ENCODE results near the gene RAD51.

Gene RAD51

DNA sequence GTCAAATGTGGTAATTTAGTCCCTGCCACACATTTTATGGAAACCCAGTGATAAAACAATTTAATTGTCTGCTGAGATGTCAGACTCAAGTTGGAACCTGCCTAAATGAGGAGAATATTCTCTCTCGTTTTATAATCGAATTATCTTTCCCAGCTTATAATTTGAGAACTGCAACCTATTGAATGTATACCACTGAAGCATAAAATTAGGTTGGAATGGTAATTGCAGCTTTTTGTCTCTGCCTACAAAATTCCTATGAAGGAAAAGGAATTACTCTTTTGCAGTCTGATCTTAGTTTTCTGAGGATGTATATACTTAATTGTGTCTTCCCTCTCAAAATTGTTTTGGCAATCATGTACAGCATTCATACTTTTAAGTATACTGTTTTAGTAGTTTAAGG, 28.9 kb downstream of the RAD51 start:
- no peak overlapping the region for H3K27ac ChIP-seq
- TF ChIP-seq, protein P1, sequence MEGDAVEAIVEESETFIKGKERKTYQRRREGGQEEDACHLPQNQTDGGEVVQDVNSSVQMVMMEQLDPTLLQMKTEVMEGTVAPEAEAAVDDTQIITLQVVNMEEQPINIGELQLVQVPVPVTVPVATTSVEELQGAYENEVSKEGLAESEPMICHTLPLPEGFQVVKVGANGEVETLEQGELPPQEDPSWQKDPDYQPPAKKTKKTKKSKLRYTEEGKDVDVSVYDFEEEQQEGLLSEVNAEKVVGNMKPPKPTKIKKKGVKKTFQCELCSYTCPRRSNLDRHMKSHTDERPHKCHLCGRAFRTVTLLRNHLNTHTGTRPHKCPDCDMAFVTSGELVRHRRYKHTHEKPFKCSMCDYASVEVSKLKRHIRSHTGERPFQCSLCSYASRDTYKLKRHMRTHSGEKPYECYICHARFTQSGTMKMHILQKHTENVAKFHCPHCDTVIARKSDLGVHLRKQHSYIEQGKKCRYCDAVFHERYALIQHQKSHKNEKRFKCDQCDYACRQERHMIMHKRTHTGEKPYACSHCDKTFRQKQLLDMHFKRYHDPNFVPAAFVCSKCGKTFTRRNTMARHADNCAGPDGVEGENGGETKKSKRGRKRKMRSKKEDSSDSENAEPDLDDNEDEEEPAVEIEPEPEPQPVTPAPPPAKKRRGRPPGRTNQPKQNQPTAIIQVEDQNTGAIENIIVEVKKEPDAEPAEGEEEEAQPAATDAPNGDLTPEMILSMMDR (conservative IDR thresholded peaks at IDR 0.05), result no peak
- TF ChIP-seq ZFX (IDR thresholded peaks at IDR 0.05), result no peak

DNA sequence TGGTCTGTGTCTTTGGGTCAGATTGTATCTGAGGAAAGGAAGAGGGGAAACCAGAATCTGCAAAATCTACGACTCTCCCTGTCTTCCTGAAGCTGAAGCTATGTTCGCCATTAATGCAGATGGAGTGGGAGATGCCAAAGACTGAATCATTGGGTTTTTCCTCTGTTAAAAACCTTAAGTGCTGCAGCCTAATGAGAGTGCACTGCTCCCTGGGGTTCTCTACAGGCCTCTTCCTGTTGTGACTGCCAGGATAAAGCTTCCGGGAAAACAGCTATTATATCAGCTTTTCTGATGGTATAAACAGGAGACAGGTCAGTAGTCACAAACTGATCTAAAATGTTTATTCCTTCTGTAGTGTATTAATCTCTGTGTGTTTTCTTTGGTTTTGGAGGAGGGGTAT, 36.1 kb downstream of the RAD51 start:
- no peak overlapping the region for H3K27ac ChIP-seq
- TF ChIP-seq ZFX (IDR thresholded peaks at IDR 0.05), result no peak
- TF ChIP-seq, protein P1 (conservative IDR thresholded peaks at IDR 0.05), result no peak

GRCh38 chr15:40736575-40736974, 41.6 kb downstream of the RAD51 start:
- peak overlapping the region; percentile 94 for H3K27ac ChIP-seq
- TF ChIP-seq ZFX (IDR thresholded peaks at IDR 0.05), result no peak
- TF ChIP-seq, protein P1 (conservative IDR thresholded peaks at IDR 0.05), result no peak

- TF ChIP-seq ZFX (IDR thresholded peaks at IDR 0.05), result no peak
- TF ChIP-seq, protein P1 (conservative IDR thresholded peaks at IDR 0.05), result no peak
These were observed 42.1 kb downstream of the RAD51 start for GRCh38 chr15:40737048-40737447.

DNA sequence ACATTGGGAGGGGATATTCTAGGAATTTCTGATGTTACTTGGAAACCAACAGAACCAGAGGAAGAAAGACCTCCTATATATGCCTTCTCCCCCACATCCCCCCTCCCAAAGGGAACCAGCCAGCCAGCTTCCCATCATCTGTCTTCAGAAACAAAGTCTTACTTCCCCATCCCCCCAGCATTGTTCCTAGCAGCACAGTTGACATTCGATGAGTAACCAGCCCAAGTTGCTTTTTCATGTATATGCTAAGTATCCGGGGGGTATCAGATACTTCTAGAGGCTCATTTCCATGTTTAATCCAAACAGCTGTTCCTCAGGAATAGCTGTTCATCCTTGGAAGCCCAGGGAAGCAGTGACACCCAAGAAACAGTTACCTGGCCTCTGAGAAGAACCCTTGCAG, 44.1 kb downstream of the RAD51 start:
- TF ChIP-seq, protein P1 (conservative IDR thresholded peaks at IDR 0.05), result no peak
- TF ChIP-seq ZFX (IDR thresholded peaks at IDR 0.05), result no peak
- H3K27ac ChIP-seq, result no peak overlapping the region

More at GRCh38 chr15:40737048-40737447, 42.1 kb downstream of the RAD51 start:
- peak overlapping the region; percentile 94 for H3K27ac ChIP-seq

DNA sequence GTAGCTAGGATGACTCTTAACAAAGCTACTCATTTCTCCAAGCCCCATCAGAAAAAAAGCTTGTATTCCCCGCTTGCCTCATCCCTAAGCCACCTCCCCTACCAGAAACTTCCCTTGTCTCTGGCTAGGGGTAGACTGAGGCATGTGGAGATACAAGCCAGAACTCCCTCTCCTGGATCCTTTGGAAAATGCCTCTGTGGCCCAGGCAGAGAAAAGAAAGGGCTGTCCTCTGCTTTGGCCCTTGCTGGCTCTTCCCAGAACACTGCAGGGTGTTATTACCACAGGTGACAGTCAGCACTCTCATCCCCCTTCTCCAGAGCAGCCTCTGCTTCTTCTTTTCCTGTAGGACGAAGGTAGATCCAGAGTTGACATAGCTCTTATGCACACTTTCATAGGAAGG, 44.9 kb downstream of the RAD51 start:
- no peak overlapping the region for H3K27ac ChIP-seq
- no peak for TF ChIP-seq ZFX (IDR thresholded peaks at IDR 0.05)

- no peak for TF ChIP-seq ZFX (IDR thresholded peaks at IDR 0.05)
- TF ChIP-seq, protein P1 (conservative IDR thresholded peaks at IDR 0.05), result no peak
- no peak overlapping the region for H3K27ac ChIP-seq
These were observed 48.5 kb downstream of the RAD51 start for GRCh38 chr15:40743485-40743901.

Measured in C4-2B (cell line).